ENCODE measurements around the gene KRTAP5-5.
"Not testable (repeated sequence)": the region's sequence is repeated elsewhere in the genome, so short reads cannot be mapped to it uniquely, and the experiment has no call there.

Gene KRTAP5-5

DNA sequence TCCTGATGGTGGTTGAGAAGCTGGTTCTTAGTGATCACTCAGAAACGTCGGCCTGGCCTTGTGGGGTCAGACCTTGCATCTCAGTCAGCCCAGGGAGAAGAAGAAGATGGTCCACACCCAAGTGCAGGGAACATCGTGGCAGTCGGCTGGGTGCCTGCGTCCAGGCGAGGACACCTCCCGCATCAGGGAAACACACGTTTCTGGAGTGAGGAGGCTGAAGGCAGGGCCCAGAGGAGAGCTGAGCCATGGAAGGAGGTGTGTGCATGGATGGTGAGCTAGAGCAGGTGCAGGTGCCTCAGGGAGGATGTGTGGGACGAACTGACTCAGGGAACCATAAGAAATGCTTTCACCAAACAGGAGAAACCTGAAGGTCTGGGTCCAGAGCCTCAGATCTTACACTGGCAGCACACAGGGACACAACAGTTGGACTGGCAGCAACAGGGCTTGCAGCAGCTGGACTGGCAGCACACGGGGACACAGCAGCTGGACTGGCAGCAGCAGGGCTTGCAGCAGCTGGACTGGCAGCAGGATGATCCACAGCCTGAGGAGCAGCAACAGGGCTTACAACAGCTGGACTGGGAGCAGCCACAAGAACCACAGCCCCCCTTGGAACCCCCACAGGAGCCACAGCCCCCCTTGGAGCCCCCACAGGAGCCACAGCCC is 32.1 kb upstream of the KRTAP5-5 start:
- Histone ChIP-seq H3K9me3 (ENCODE audit: control insufficient read depth, low read length) (no peaks in the 10 kb centered on the region), H3K4me1 (ENCODE audit: control insufficient read depth, insufficient read depth, low read length, poor library complexity, severe bottlenecking) (no peaks in the 10 kb centered on the region), H3K4me3 (ENCODE audit: extremely low read depth, insufficient read depth, low read length, poor library complexity, severe bottlenecking) (no peak overlapping the region), H3K27ac (ENCODE audit: low read depth, low read length, severe bottlenecking) (no peak overlapping the region), H3K36me3 (ENCODE audit: control insufficient read depth, insufficient read depth, low read length) (no peaks in the 10 kb centered on the region)
- WGBS, 2 experiments (ENCODE audit: insufficient coverage in 2 of 2): 84 to 90% methylated on average over 10 of the region's 10 CpGs

DNA sequence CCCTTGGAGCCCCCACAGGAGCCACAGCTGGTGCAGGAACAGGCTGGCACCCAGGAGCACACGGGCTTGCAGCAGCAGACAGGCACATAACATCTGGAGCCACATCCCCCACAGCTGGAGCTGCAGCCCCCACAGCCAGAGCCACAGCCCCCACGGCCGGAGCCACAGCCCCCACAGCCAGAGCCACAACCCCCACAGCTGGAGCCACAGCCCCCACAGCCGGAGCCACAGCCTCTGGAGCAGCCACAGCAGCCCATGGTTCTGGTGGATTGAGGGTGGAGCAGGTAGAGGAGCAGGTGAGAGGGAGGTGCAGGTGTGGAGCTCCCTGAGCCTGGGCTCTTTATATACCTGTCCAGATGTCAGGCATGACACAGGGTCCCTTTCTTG is 31.6 kb upstream of the KRTAP5-5 start, which contains the start of gene KRTAP5-2:
KRTAP5-2 (minus strand) TSS at position 301 of the 387 bp plus-strand sequence; CDS start at position 257, 44 bp downstream.
- Histone ChIP-seq H3K4me3 (ENCODE audit: extremely low read depth, insufficient read depth, low read length, poor library complexity, severe bottlenecking) (no peak within 1 kb of the TSS), H3K4me1 (ENCODE audit: control insufficient read depth, insufficient read depth, low read length, poor library complexity, severe bottlenecking) (no peaks in the 10 kb centered on the region), H3K9me3 (ENCODE audit: control insufficient read depth, low read length) (no peaks in the 10 kb centered on the region), H3K36me3 (ENCODE audit: control insufficient read depth, insufficient read depth, low read length) (no peaks in the 10 kb centered on the region), H3K27ac (ENCODE audit: low read depth, low read length, severe bottlenecking) (no peak within 1 kb of the TSS)
- WGBS, 2 experiments (ENCODE audit: insufficient coverage in 2 of 2): 75% methylated on average over 1 of the region's 4 CpGs; no CpG with 5 or more reads in 1 of the 2 experiments

DNA sequence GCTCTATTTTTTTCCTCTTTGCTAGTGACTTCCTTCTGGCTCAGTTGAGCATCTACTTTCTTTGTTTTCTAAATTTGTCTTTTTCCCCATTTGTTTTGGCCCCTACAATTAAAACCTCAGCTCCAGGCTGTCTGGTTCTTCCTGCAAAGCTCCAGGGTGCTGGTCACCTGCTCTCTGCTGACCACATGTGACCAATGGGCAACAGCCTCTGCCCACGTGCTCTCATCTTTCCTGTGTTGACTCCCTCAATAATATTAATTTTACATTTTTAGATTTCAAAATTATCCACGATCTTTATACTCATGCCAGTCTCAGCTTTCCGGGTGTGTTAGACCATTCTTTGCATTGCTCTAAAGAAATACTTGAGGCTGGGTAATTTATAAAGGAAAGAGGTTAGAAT is 31.2 kb upstream of the KRTAP5-5 start:
- H3K4me3 ChIP-seq (ENCODE audit: extremely low read depth, insufficient read depth, low read length, poor library complexity, severe bottlenecking); H3K27ac ChIP-seq (ENCODE audit: low read depth, low read length, severe bottlenecking); H3K4me1 ChIP-seq (ENCODE audit: control insufficient read depth, insufficient read depth, low read length, poor library complexity, severe bottlenecking); H3K36me3 ChIP-seq (ENCODE audit: control insufficient read depth, insufficient read depth, low read length); H3K9me3 ChIP-seq (ENCODE audit: control insufficient read depth, low read length): not testable (repeated sequence)
- no CpG with 5 or more reads among the region's 3 CpGs for WGBS, 2 experiments (ENCODE audit: insufficient coverage in 2 of 2)

DNA sequence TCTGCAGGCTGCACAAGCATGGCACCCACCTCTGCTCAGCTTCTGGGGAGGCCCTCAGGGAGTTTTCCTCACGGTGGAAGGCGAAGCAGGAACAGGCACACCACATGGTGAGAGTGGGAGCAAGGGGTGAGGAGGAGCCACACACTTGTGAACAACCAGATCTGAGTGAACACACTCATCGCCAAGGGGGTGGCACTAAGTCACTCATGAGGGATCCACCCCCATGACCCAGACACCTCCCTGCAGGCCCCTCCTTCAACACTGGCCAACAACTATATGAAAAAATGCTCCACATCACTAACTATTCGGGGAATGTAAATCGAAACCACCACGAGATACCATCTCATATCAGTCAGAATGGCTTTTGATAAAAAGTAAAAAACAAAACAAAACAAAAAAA is 30.8 kb upstream of the KRTAP5-5 start:
- 77 to 81% methylated on average over 2 to 3 of the region's 6 CpGs for WGBS, 2 experiments (ENCODE audit: insufficient coverage in 2 of 2)
- Histone ChIP-seq H3K36me3 (ENCODE audit: control insufficient read depth, insufficient read depth, low read length) (no peaks in the 10 kb centered on the region), H3K9me3 (ENCODE audit: control insufficient read depth, low read length) (no peaks in the 10 kb centered on the region)

DNA sequence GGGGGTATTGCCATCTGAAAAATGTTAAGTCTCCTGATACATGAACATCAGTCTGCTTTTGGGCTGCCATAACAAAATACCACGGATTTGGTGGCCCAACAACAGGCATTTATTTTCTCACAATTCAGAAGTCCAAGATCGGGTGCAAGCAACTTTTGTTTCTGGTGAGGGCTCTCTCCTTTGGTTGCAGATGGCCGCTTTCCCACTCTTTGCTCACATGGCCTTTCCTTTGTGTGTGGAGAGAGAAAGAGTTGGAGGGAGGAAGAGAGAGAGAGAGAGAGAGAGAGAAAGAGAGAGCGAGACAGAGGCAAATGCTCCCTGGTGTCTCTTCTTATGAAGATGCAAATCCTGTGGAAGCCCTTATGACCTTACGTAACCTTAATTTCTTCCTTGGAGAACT is 28.9 kb upstream of the KRTAP5-5 start:
- Histone ChIP-seq H3K4me3 (ENCODE audit: extremely low read depth, insufficient read depth, low read length, poor library complexity, severe bottlenecking) (no peak overlapping the region), H3K27ac (ENCODE audit: low read depth, low read length, severe bottlenecking) (no peak overlapping the region), H3K36me3 (ENCODE audit: control insufficient read depth, insufficient read depth, low read length) (no peaks in the 10 kb centered on the region), H3K9me3 (ENCODE audit: control insufficient read depth, low read length) (no peaks in the 10 kb centered on the region), H3K4me1 (ENCODE audit: control insufficient read depth, insufficient read depth, low read length, poor library complexity, severe bottlenecking) (no peaks in the 10 kb centered on the region)
- WGBS, 2 experiments (ENCODE audit: insufficient coverage in 2 of 2): 71 to 86% methylated on average over 3 to 4 of the region's 5 CpGs

More for the DNA sequence above, 30.8 kb upstream of the KRTAP5-5 start:
- H3K4me1 ChIP-seq (ENCODE audit: control insufficient read depth, insufficient read depth, low read length, poor library complexity, severe bottlenecking): no peaks in the 10 kb centered on the region
- no peak overlapping the region for H3K27ac ChIP-seq (ENCODE audit: low read depth, low read length, severe bottlenecking)
- no peak overlapping the region for H3K4me3 ChIP-seq (ENCODE audit: extremely low read depth, insufficient read depth, low read length, poor library complexity, severe bottlenecking)

DNA sequence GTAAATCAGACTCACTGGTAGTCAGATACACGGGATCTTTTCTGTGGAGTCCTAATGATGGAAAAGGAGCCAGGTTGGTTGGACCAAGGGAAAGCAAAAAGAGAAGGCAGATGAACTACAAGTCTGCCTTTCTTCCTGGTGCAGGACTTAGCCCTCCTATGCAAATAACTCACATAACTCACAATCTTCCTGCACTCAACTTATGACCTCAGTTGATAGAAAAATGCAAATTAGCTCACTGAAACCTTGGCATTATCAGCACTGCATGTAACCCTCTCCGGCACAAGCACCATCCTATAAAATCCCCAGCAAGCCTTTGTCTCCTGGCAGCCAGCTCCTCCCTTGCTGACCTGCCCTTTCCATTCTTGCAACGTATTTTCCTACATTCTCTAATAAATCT is 27.9 kb upstream of the KRTAP5-5 start:
- H3K9me3 ChIP-seq (ENCODE audit: control insufficient read depth, low read length); H3K27ac ChIP-seq (ENCODE audit: low read depth, low read length, severe bottlenecking); H3K4me3 ChIP-seq (ENCODE audit: extremely low read depth, insufficient read depth, low read length, poor library complexity, severe bottlenecking); H3K36me3 ChIP-seq (ENCODE audit: control insufficient read depth, insufficient read depth, low read length); H3K4me1 ChIP-seq (ENCODE audit: control insufficient read depth, insufficient read depth, low read length, poor library complexity, severe bottlenecking): not testable (repeated sequence)
- WGBS, 2 experiments (ENCODE audit: insufficient coverage in 2 of 2): 79 to 86% methylated on average over 1 to 2 of the region's 3 CpGs

DNA sequence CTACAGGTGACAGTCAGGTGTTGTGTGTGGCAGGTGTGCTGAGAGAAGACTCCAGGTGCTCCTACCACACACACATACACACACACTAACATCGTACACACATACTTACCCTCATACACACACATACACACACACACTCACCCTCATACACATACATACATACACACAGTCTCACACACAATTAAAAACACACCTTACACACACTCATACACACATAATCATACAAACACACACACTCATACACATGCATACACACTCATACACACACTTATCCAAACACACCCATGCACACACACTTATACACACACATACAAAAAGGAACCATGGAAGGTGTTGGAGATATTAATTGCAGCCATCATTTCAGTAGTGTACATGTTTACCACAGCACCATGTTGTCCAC is 25.9 kb upstream of the KRTAP5-5 start:
- Histone ChIP-seq H3K4me3 (ENCODE audit: extremely low read depth, insufficient read depth, low read length, poor library complexity, severe bottlenecking) (no peak overlapping the region), H3K27ac (ENCODE audit: low read depth, low read length, severe bottlenecking) (no peak overlapping the region), H3K9me3 (ENCODE audit: control insufficient read depth, low read length) (no peaks in the 10 kb centered on the region), H3K36me3 (ENCODE audit: control insufficient read depth, insufficient read depth, low read length) (no peaks in the 10 kb centered on the region), H3K4me1 (ENCODE audit: control insufficient read depth, insufficient read depth, low read length, poor library complexity, severe bottlenecking) (no peaks in the 10 kb centered on the region)
- 100% methylated on average over 1 of the region's 1 CpG for WGBS, 2 experiments (ENCODE audit: insufficient coverage in 2 of 2)

DNA sequence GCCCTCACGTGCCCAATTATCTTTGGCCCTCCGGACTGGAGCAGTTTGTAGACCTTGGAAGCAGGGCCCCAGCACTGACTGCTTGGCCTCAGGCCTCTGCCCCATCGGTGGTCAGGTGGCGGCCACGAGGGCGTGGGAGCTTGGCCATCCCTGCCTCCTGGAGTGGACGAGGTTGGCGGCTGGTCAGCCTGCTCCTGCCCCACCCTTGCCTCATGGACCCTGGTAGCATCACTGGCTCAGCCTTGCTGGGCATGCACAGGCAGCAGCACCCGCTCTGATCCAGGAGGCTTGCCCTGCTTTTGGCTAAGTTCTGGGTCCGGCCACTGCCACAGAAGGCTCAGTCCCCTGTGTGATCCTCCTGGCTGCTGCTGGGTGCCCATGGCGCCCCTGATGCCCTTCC is 25.4 kb upstream of the KRTAP5-5 start:
- WGBS, 2 experiments (ENCODE audit: insufficient coverage in 2 of 2): 90 to 93% methylated on average over 10 to 11 of the region's 11 CpGs

DNA sequence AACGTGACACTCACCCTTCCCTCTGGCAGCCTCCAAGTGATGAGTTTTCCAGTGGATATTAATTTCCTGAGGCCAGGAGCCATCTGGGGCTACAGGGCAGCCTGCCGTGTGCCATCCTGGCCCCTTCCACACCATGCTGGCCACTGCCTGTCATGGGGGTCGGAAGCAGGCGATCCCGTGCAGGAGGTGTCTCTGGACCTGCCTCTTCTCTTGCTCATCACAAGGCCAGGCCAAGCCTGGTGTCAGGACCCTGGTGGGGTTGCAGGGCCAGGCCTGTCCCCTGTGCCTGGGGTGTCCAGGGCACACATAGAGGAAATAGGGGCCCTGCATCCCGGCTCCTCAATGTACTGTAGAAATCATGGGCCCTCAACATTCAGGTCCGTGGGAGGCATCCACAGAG is 24.9 kb upstream of the KRTAP5-5 start:
- Histone ChIP-seq H3K4me3 (ENCODE audit: extremely low read depth, insufficient read depth, low read length, poor library complexity, severe bottlenecking) (no peak overlapping the region), H3K36me3 (ENCODE audit: control insufficient read depth, insufficient read depth, low read length) (no peaks in the 10 kb centered on the region), H3K4me1 (ENCODE audit: control insufficient read depth, insufficient read depth, low read length, poor library complexity, severe bottlenecking) (no peaks in the 10 kb centered on the region), H3K27ac (ENCODE audit: low read depth, low read length, severe bottlenecking) (no peak overlapping the region), H3K9me3 (ENCODE audit: control insufficient read depth, low read length) (no peaks in the 10 kb centered on the region)
- 79 to 82% methylated on average over 7 of the region's 7 CpGs for WGBS, 2 experiments (ENCODE audit: insufficient coverage in 2 of 2)

More for the DNA sequence above, 25.4 kb upstream of the KRTAP5-5 start:
- no peaks in the 10 kb centered on the region for H3K9me3 ChIP-seq (ENCODE audit: control insufficient read depth, low read length)
- H3K4me1 ChIP-seq (ENCODE audit: control insufficient read depth, insufficient read depth, low read length, poor library complexity, severe bottlenecking): no peaks in the 10 kb centered on the region
- H3K4me3 ChIP-seq (ENCODE audit: extremely low read depth, insufficient read depth, low read length, poor library complexity, severe bottlenecking): no peak overlapping the region
- H3K27ac ChIP-seq (ENCODE audit: low read depth, low read length, severe bottlenecking): no peak overlapping the region
- H3K36me3 ChIP-seq (ENCODE audit: control insufficient read depth, insufficient read depth, low read length): no peaks in the 10 kb centered on the region

DNA sequence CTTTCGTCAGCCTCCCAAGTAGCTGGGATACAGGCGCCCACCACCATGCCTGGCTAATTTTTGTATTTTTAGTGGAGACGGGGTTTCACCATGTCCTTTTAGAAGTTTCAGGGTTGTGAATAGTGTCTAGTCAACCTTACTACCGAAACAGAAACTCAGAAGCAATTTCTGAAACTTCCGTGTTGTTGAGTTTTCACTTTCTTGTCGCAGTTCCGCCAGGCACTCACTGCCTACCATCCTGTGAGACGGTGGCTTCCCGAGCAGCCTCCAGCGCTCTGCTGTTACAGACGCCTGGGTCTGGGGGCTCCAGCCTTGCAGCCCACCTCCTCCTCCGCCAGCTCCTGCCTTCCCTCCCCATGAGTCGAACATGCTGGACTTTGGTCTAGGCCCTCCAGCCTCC is 23.7 kb upstream of the KRTAP5-5 start:
- not testable (repeated sequence) for H3K36me3 ChIP-seq (ENCODE audit: control insufficient read depth, insufficient read depth, low read length); H3K4me3 ChIP-seq (ENCODE audit: extremely low read depth, insufficient read depth, low read length, poor library complexity, severe bottlenecking); H3K9me3 ChIP-seq (ENCODE audit: control insufficient read depth, low read length); H3K27ac ChIP-seq (ENCODE audit: low read depth, low read length, severe bottlenecking); H3K4me1 ChIP-seq (ENCODE audit: control insufficient read depth, insufficient read depth, low read length, poor library complexity, severe bottlenecking)
- WGBS, 2 experiments (ENCODE audit: insufficient coverage in 2 of 2): 91 to 93% methylated on average over 10 to 12 of the region's 13 CpGs

DNA sequence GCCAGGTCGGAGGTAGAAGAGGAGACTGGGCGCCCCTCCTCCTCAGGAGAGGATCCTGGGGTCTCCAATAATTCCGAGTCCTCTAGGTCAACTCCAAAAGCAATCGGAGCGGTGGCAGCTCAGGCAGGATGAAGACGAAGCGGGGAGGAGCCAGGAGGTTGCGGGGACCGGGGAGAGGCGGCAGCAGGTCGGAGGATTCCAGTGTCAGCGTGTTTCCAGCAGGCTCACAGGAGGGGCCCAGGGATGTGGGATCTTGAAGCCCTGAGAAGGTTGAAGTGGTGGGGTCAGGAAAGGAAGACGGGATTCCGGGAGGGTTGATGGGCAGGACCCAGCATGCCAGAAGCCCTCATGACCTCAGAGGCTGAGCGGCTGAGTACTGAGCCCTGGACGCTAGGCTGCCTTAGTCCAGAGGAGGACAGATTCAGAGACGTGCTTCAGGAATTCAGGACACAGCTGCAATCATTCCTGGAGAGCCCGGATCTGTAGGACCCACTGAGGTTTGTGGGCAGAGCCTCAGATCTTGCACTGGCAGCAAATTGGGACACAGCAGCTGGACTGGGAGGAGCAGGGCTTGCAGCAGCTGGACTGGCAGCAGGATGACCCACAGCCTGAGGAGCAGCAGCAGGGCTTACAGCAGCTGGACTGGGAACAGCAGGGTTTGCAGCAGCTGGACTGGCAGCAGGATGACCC is 22.3 kb upstream of the KRTAP5-5 start:
- H3K9me3 ChIP-seq (ENCODE audit: control insufficient read depth, low read length); H3K36me3 ChIP-seq (ENCODE audit: control insufficient read depth, insufficient read depth, low read length); H3K4me3 ChIP-seq (ENCODE audit: extremely low read depth, insufficient read depth, low read length, poor library complexity, severe bottlenecking); H3K27ac ChIP-seq (ENCODE audit: low read depth, low read length, severe bottlenecking); H3K4me1 ChIP-seq (ENCODE audit: control insufficient read depth, insufficient read depth, low read length, poor library complexity, severe bottlenecking): not testable (repeated sequence)
- 37% methylated on average over 16 to 18 of the region's 18 CpGs for WGBS, 2 experiments (ENCODE audit: insufficient coverage in 2 of 2)
